ENCODE measurements around the gene SPOCK1. TPM values are rescaled to one million over a fixed set of nuclear protein-coding genes. Genes with fewer than 3 reads are reported as not detected.

Gene SPOCK1
- total and polyA plus RNA-seq, 4 experiments from 2014 or later, result not detected

- Histone ChIP-seq H3K27me3 (ENCODE audit: insufficient read depth, low read length) (no peaks in the 10 kb centered on the region), H3K27ac (ENCODE audit: low read depth, low read length) (no peak overlapping the region), H3K4me3 (ENCODE audit: low read length in 2 of 2) (no peak overlapping the region), H3K4me1 (ENCODE audit: insufficient read depth, low read length) (no peaks in the 10 kb centered on the region), H3K36me3 (ENCODE audit: insufficient read depth, low read length) (no peaks in the 10 kb centered on the region), H3K9me3 (ENCODE audit: control insufficient read depth in 1 of 2, low read length in 2 of 2) (no peaks in the 10 kb centered on the region)
- CTCF ChIA-PET (ENCODE audit: partially characterized antibody), result no interaction called here
- intact Hi-C loops (cut with micrococcal nuclease), result no loop called here
- no peak for DNase-seq
- Mint-ChIP-seq H3K27ac (no peak overlapping the region), H3K9me3 (peaks cover 0 to 4% (median under 1%) of the 10 kb centered on the region in 8 donors), H3K27me3 (peaks cover 0 to 2% of the 10 kb centered on the region in 2 donors), H3K4me3 (no peak overlapping the region), H3K36me3 (no peaks in the 10 kb centered on the region), H3K4me1 (no peaks in the 10 kb centered on the region)
- POLR2A ChIA-PET (ENCODE audit: partially characterized antibody), result no interaction called here
Observed at GRCh38 chr5:137431051-137431450, 68.1 kb downstream of the SPOCK1 start.

GRCh38 chr5:137415231-137415681 lies 83.9 kb downstream of the SPOCK1 start:
- no peaks in the 10 kb centered on the region for H3K9me3 ChIP-seq (ENCODE audit: control insufficient read depth in 1 of 2, low read length in 2 of 2)
- H3K9me3 Mint-ChIP-seq, result peaks cover 0 to 16% (median 12%) of the 10 kb centered on the region in 8 donors
- H3K36me3 Mint-ChIP-seq, result no peaks in the 10 kb centered on the region
- no peaks in the 10 kb centered on the region for H3K27me3 Mint-ChIP-seq
- no peaks in the 10 kb centered on the region for H3K36me3 ChIP-seq (ENCODE audit: insufficient read depth, low read length)
- H3K4me3 ChIP-seq (ENCODE audit: low read length in 2 of 2), result no peak overlapping the region
- no peak overlapping the region for H3K27ac ChIP-seq (ENCODE audit: low read depth, low read length)
- DNase-seq, result no peak
- intact Hi-C loops (cut with micrococcal nuclease), result no loop called here
- no peaks in the 10 kb centered on the region for H3K27me3 ChIP-seq (ENCODE audit: insufficient read depth, low read length)
- H3K4me1 ChIP-seq (ENCODE audit: insufficient read depth, low read length), result no peaks in the 10 kb centered on the region
- no peak overlapping the region for H3K4me3 Mint-ChIP-seq
- H3K27ac Mint-ChIP-seq, result no peak overlapping the region
- ChIA-PET POLR2A (ENCODE audit: partially characterized antibody) (no interaction called here), CTCF (ENCODE audit: partially characterized antibody) (no interaction called here)
- H3K4me1 Mint-ChIP-seq, result no peaks in the 10 kb centered on the region

GRCh38 chr5:137414112-137414755 lies 84.9 kb downstream of the SPOCK1 start:
- Mint-ChIP-seq H3K4me1 (no peaks in the 10 kb centered on the region), H3K9me3 (peaks cover 0 to 16% (median 11%) of the 10 kb centered on the region in 8 donors), H3K36me3 (no peaks in the 10 kb centered on the region), H3K27me3 (peaks cover 0 to 3% of the 10 kb centered on the region in 2 donors), H3K4me3 (no peak overlapping the region), H3K27ac (no peak overlapping the region)
- CTCF ChIA-PET (ENCODE audit: partially characterized antibody), result no interaction called here
- no peak for DNase-seq
- intact Hi-C loops (cut with micrococcal nuclease), result no loop called here
- Histone ChIP-seq H3K27ac (ENCODE audit: low read depth, low read length) (no peak overlapping the region), H3K36me3 (ENCODE audit: insufficient read depth, low read length) (no peaks in the 10 kb centered on the region), H3K4me3 (ENCODE audit: low read length in 2 of 2) (no peak overlapping the region), H3K9me3 (ENCODE audit: control insufficient read depth in 1 of 2, low read length in 2 of 2) (no peaks in the 10 kb centered on the region), H3K4me1 (ENCODE audit: insufficient read depth, low read length) (no peaks in the 10 kb centered on the region), H3K27me3 (ENCODE audit: insufficient read depth, low read length) (no peaks in the 10 kb centered on the region)
- POLR2A ChIA-PET (ENCODE audit: partially characterized antibody), result no interaction called here

- CTCF ChIA-PET (ENCODE audit: partially characterized antibody), result interaction anchor here (1.3 kb wide), 1 partner anchor 11 kb away, joined by 3 read pairs; no protein-coding TSS in a partner anchor
- H3K4me3 Mint-ChIP-seq, result no peak overlapping the region
- peaks cover 0 to 3% of the 10 kb centered on the region in 2 donors for H3K27me3 Mint-ChIP-seq
- H3K36me3 Mint-ChIP-seq, result no peaks in the 10 kb centered on the region
- no peaks in the 10 kb centered on the region for H3K36me3 ChIP-seq (ENCODE audit: insufficient read depth, low read length)
- intact Hi-C loops (cut with micrococcal nuclease), result no loop called here
- no peak overlapping the region for H3K27ac ChIP-seq (ENCODE audit: low read depth, low read length)
- H3K4me3 ChIP-seq (ENCODE audit: low read length in 2 of 2), result no peak overlapping the region
- no peak overlapping the region for H3K27ac Mint-ChIP-seq
- POLR2A ChIA-PET (ENCODE audit: partially characterized antibody), result no interaction called here
- no peaks in the 10 kb centered on the region for H3K4me1 ChIP-seq (ENCODE audit: insufficient read depth, low read length)
- H3K4me1 Mint-ChIP-seq, result no peaks in the 10 kb centered on the region
- no peak for DNase-seq
- H3K27me3 ChIP-seq (ENCODE audit: insufficient read depth, low read length), result no peaks in the 10 kb centered on the region
- H3K9me3 Mint-ChIP-seq, result peaks cover 0 to 16% (median 10%) of the 10 kb centered on the region in 8 donors
- no peaks in the 10 kb centered on the region for H3K9me3 ChIP-seq (ENCODE audit: control insufficient read depth in 1 of 2, low read length in 2 of 2)
Observed at GRCh38 chr5:137412136-137412535, 87.0 kb downstream of the SPOCK1 start.

GRCh38 chr5:137410234-137411010 lies 88.7 kb downstream of the SPOCK1 start:
- Mint-ChIP-seq H3K36me3 (no peaks in the 10 kb centered on the region), H3K9me3 (peaks cover 0 to 9% (median 4%) of the 10 kb centered on the region in 8 donors), H3K27me3 (peaks cover 0 to 3% of the 10 kb centered on the region in 2 donors), H3K4me3 (no peak overlapping the region), H3K27ac (no peak overlapping the region), H3K4me1 (no peaks in the 10 kb centered on the region)
- no peak overlapping the region for H3K4me3 ChIP-seq (ENCODE audit: low read length in 2 of 2)
- H3K36me3 ChIP-seq (ENCODE audit: insufficient read depth, low read length), result no peaks in the 10 kb centered on the region
- no peaks in the 10 kb centered on the region for H3K9me3 ChIP-seq (ENCODE audit: control insufficient read depth in 1 of 2, low read length in 2 of 2)
- DNase-seq, result no peak
- ChIA-PET CTCF (ENCODE audit: partially characterized antibody) (no interaction called here), POLR2A (ENCODE audit: partially characterized antibody) (no interaction called here)
- no peaks in the 10 kb centered on the region for H3K27me3 ChIP-seq (ENCODE audit: insufficient read depth, low read length)
- no peaks in the 10 kb centered on the region for H3K4me1 ChIP-seq (ENCODE audit: insufficient read depth, low read length)
- intact Hi-C loops (cut with micrococcal nuclease), result no loop called here
- H3K27ac ChIP-seq (ENCODE audit: low read depth, low read length), result no peak overlapping the region

- no peak for DNase-seq
- H3K4me1 Mint-ChIP-seq, result no peaks in the 10 kb centered on the region
- H3K9me3 Mint-ChIP-seq, result peaks cover 0 to 2% (median 0%) of the 10 kb centered on the region in 8 donors
- intact Hi-C loops (cut with micrococcal nuclease), result no loop called here
- no peak overlapping the region for H3K27ac ChIP-seq (ENCODE audit: low read depth, low read length)
- H3K36me3 Mint-ChIP-seq, result no peaks in the 10 kb centered on the region
- ChIA-PET POLR2A (ENCODE audit: partially characterized antibody) (no interaction called here), CTCF (ENCODE audit: partially characterized antibody) (no interaction called here)
- H3K36me3 ChIP-seq (ENCODE audit: insufficient read depth, low read length), result no peaks in the 10 kb centered on the region
- H3K4me1 ChIP-seq (ENCODE audit: insufficient read depth, low read length), result no peaks in the 10 kb centered on the region
- no peaks in the 10 kb centered on the region for H3K9me3 ChIP-seq (ENCODE audit: control insufficient read depth in 1 of 2, low read length in 2 of 2)
- no peaks in the 10 kb centered on the region for H3K27me3 ChIP-seq (ENCODE audit: insufficient read depth, low read length)
- no peak overlapping the region for H3K4me3 Mint-ChIP-seq
- H3K27ac Mint-ChIP-seq, result no peak overlapping the region
- no peak overlapping the region for H3K4me3 ChIP-seq (ENCODE audit: low read length in 2 of 2)
- H3K27me3 Mint-ChIP-seq, result peaks cover 0 to 3% of the 10 kb centered on the region in 2 donors
Observed at GRCh38 chr5:137409736-137410135, 89.4 kb downstream of the SPOCK1 start.

GRCh38 chr5:137407090-137407489 lies 92.0 kb downstream of the SPOCK1 start:
- H3K27ac ChIP-seq (ENCODE audit: low read depth, low read length), result no peak overlapping the region
- no peaks in the 10 kb centered on the region for H3K36me3 ChIP-seq (ENCODE audit: insufficient read depth, low read length)
- DNase-seq, result no peak
- Mint-ChIP-seq H3K4me3 (no peak overlapping the region), H3K27me3 (peaks cover 3% of the 10 kb centered on the region in 2 donors), H3K9me3 (no peaks in the 10 kb centered on the region), H3K36me3 (no peaks in the 10 kb centered on the region), H3K4me1 (no peaks in the 10 kb centered on the region), H3K27ac (no peak overlapping the region)
- H3K27me3 ChIP-seq (ENCODE audit: insufficient read depth, low read length), result no peaks in the 10 kb centered on the region
- ChIA-PET CTCF (ENCODE audit: partially characterized antibody) (no interaction called here), POLR2A (ENCODE audit: partially characterized antibody) (no interaction called here)
- intact Hi-C loops (cut with micrococcal nuclease), result no loop called here
- H3K9me3 ChIP-seq (ENCODE audit: control insufficient read depth in 1 of 2, low read length in 2 of 2), result no peaks in the 10 kb centered on the region
- H3K4me3 ChIP-seq (ENCODE audit: low read length in 2 of 2), result no peak overlapping the region
- H3K4me1 ChIP-seq (ENCODE audit: insufficient read depth, low read length), result no peaks in the 10 kb centered on the region
